Spleen (tissue), 11 donors: Measurements from ENCODE around the gene C9orf153. TPM values are rescaled to one million over a fixed set of nuclear protein-coding genes. Genes with fewer than 3 reads are reported as not detected.

ENCODE experiments used
- DNase-seq: peaks from one replicate; pipeline ENCODE4 v3.0.0-alpha.2; 2020
- H3K27ac ChIP-seq, 8 donors: fragments of 200-600 bp; sonication (generic) in 7 of 8; 1 replicate in 4 of 8; 2 replicates in 4 of 8; pipeline versions ENCODE4 v1.5.0 to v1.8.0; 2016 to 2021; ENCODE audit warnings: inconsistent platforms in 4 of 8, mild to moderate bottlenecking in 4 of 8, moderate library complexity in 1 of 8
- H3K27me3 ChIP-seq, 7 donors: fragments of 200-600 bp; sonication (generic) in 6 of 7; replicated peaks in 1 of 7; 1 replicate in 4 of 7; 2 replicates in 3 of 7; pipeline versions ENCODE4 v1.5.0 to v1.8.0; 2016 to 2021; ENCODE audit warnings: inconsistent platforms in 3 of 7, mild to moderate bottlenecking in 1 of 7
- H3K36me3 ChIP-seq, 6 donors: fragments of 200-600 bp; sonication (generic) in 5 of 6; 1 replicate in 4 of 6; 2 replicates in 2 of 6; pipeline versions ENCODE4 v1.5.0 to v1.8.0; 2016 to 2021; ENCODE audit warnings: inconsistent platforms in 2 of 6
- H3K4me1 ChIP-seq, 6 donors: fragments of 200-600 bp; sonication (generic) in 5 of 6; 1 replicate in 3 of 6; 2 replicates in 3 of 6; pipeline versions ENCODE4 v1.5.0 to v1.8.0; 2016 to 2021; ENCODE audit warnings: inconsistent platforms in 3 of 6
- H3K4me3 ChIP-seq, 8 donors: fragments of 200-600 bp; sonication (generic) in 7 of 8; 1 replicate in 4 of 8; 2 replicates in 4 of 8; pipeline versions ENCODE4 v1.5.0 to v1.8.0; 2016 to 2021; ENCODE audit warnings: inconsistent platforms in 4 of 8, mild to moderate bottlenecking in 4 of 8, moderate library complexity in 2 of 8
- H3K9me3 ChIP-seq, 8 donors: fragments of 200-600 bp; sonication (generic) in 7 of 8; 1 replicate in 4 of 8; 2 replicates in 4 of 8; pipeline versions ENCODE4 v1.5.0 to v1.8.0; 2016 to 2021; ENCODE audit warnings: inconsistent platforms in 4 of 8
- POLR2A ChIP-seq, 3 donors: fragments of 450-650 bp; IDR thresholded peaks; one replicate each; pipeline ENCODE4 v1.5.1; 2017; ENCODE audit warnings: antibody characterized with exemption in 3 of 3, mild to moderate bottlenecking in 1 of 3
- POLR2AphosphoS5 ChIP-seq, 3 donors: sonication (generic); formaldehyde crosslinking; IDR thresholded peaks; one replicate each; pipeline ENCODE4 v1.5.1; 2017; ENCODE audit warnings: antibody characterized with exemption in 3 of 3
- WGBS, 5 donors: extraction: QIAGEN DNeasy Blood & Tissue Kit in 3 of 5; methylation state at CpG; one replicate each; pipeline versions ENCODE4 v1.1.5 to v1.1.7; 2013 to 2018; 5-methylcytosine and 5-hydroxymethylcytosine counted together
- intact Hi-C: fragments of 100-400 bp; cut with DNase I; formaldehyde crosslinking; loops from one replicate; pipeline ENCODE4 v1.15.0; 2023; ENCODE audit warnings: low total_unique reads
- polyA plus RNA-seq, 3 donors: library from polyadenylated mRNA; stranded (reverse); fragments of 200-250 nt; gene quantifications; one replicate each; pipeline ENCODE4 v1.2.1, GENCODE V29; 2013
- total RNA-seq, 7 donors: library from RNA; depleted of rRNA in 3 of 7; stranded (reverse); fragments of >200 nt in 3 of 7; fragmentation: NEBNext Ultra II Directional in 4 of 7; extraction: Animal tissue kit (Norgen Biotek cat#: 25700) in 4 of 7; gene quantifications; one replicate each; pipeline versions ENCODE4 v1.1.0 to v1.2.1, GENCODE V29; 2016 to 2021
- TF ChIP-seq, protein P1 (sequence below), 11 experiments: fragments of 200-600 bp in 7 of 11; fragments of 450-650 bp in 4 of 11; sonication (generic) in 4 of 11; IDR thresholded peaks in 8 of 11; conservative IDR thresholded peaks in 3 of 11; 1 replicate in 7 of 11; 2 replicates in 4 of 11; pipeline versions ENCODE4 v1.4.0 to v1.8.0; 2016 to 2021; ENCODE audit warnings: antibody characterized with exemption in 11 of 11, inconsistent platforms in 4 of 11, mild to moderate bottlenecking in 1 of 11
- donor health status: healthy with polysubstance abuse.
- donor health status: DM: no; HTN: no; CAD: no; lungs with moderate emphysema.
- donor health status: DM: no; HTN: no; CAD: no.
- donor health status: Bipolar disorder and iron deficiency.
- donor health status: healthy.
- donor health status: DM: no; HTN: no; CAD: no.
- donor health status: DM: yes; HTN: yes; CAD: no.

Gene C9orf153
- total and polyA plus RNA-seq, 10 donors, result 0.13 to 1.9 (median 0.43) TPM

DNA sequence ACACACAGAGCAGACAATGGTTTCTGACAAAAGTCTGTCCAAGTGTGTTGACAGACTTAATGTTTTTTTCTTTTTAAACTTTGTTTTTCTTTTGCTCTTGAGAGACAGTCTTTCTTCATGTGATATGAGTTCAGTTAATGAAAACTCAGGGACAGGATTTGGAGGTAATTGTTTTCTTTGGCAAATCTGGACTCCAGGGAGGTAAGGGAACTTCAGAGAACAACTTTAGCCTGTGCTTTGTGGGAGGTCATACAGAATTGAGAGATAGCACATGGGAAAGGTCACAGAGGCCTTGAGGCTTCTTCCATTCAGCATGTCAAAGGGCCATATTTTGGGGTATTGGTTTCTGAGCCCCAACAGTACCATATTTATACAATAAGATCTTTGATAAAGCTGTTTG is 9.3 kb downstream of the C9orf153 start:
- intact Hi-C loops, result no loop called here
- no peaks in the 10 kb centered on the region for H3K4me1 ChIP-seq
- H3K36me3 ChIP-seq, result no peaks in the 10 kb centered on the region
- H3K27me3 ChIP-seq, result no peaks in the 10 kb centered on the region
- TF ChIP-seq POLR2AphosphoS5 (IDR thresholded peaks at IDR 0.05) (no peak), POLR2A (IDR thresholded peaks at IDR 0.05) (no peak)
- TF ChIP-seq, protein P1, sequence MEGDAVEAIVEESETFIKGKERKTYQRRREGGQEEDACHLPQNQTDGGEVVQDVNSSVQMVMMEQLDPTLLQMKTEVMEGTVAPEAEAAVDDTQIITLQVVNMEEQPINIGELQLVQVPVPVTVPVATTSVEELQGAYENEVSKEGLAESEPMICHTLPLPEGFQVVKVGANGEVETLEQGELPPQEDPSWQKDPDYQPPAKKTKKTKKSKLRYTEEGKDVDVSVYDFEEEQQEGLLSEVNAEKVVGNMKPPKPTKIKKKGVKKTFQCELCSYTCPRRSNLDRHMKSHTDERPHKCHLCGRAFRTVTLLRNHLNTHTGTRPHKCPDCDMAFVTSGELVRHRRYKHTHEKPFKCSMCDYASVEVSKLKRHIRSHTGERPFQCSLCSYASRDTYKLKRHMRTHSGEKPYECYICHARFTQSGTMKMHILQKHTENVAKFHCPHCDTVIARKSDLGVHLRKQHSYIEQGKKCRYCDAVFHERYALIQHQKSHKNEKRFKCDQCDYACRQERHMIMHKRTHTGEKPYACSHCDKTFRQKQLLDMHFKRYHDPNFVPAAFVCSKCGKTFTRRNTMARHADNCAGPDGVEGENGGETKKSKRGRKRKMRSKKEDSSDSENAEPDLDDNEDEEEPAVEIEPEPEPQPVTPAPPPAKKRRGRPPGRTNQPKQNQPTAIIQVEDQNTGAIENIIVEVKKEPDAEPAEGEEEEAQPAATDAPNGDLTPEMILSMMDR (IDR thresholded peaks at IDR 0.05 in 8 of 11, conservative IDR thresholded peaks at IDR 0.05 in 3 of 11), result no peak
- H3K4me3 ChIP-seq, result no peak overlapping the region
- peaks cover 7 to 28% (median 21%) of the 10 kb centered on the region in 8 donors for H3K9me3 ChIP-seq
- DNase-seq, result no peak
- H3K27ac ChIP-seq, result no peak overlapping the region

DNA sequence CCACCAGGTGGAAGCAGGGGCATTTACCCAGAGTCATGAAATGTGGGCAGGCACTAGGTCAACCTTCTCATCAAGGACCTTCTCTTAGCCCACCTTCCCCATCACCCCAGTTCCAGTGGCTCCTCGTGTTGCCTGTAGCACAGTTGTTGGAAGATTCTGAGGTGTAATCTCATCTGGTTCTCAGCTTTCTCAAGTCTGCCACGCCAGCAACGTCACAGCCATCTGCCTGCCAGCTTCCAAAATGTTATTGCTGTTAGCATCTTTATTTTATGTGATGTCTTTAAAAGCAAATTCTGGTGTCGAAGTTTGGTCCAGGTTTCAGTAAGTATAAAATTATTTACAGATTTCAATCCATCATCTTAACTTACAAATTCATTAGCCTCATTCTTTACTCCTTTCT is 10.7 kb downstream of the C9orf153 start:
- WGBS, 5 donors, result 85 to 95% (median 88%) methylated on average over 4 of the region's 4 CpGs
- intact Hi-C loops, result no loop called here

DNA sequence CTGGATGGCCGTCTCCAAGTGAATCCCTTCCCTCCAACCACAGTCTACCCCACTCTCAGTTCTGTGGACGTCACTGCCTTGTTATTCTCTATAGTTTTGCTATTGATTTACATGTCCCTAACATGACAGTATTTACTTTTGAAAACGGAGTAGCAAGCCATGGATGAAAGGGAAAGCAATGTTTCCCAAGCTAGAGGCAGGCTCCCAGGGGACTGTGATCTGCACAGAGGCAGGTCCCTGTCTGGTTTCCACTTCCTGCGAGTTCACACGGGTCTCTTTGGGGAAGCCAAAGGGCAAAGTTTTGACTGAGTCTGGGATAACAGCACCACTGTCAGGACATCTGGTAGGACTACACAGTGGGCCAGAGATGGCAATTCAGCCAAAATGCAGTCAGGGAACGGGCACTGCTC is 12.7 kb downstream of the C9orf153 start:
- no peaks in the 10 kb centered on the region for H3K27me3 ChIP-seq
- intact Hi-C loops, result no loop called here
- no peak overlapping the region for H3K27ac ChIP-seq
- H3K4me1 ChIP-seq, result peaks cover 0 to 8% (median 0%) of the 10 kb centered on the region in 6 donors
- WGBS, 5 donors, result 50 to 59% (median 55%) methylated on average over 6 of the region's 6 CpGs
- TF ChIP-seq, protein P1 (IDR thresholded peaks at IDR 0.05 in 8 of 11, conservative IDR thresholded peaks at IDR 0.05 in 3 of 11), result no peak
- TF ChIP-seq POLR2A (IDR thresholded peaks at IDR 0.05) (no peak), POLR2AphosphoS5 (IDR thresholded peaks at IDR 0.05) (no peak)
- peaks cover 0 to 1% (median 0%) of the 10 kb centered on the region in 8 donors for H3K9me3 ChIP-seq
- no peaks in the 10 kb centered on the region for H3K36me3 ChIP-seq
- no peak overlapping the region for H3K4me3 ChIP-seq
- no peak for DNase-seq

More for the DNA sequence above, 10.7 kb downstream of the C9orf153 start:
- TF ChIP-seq, protein P1 (IDR thresholded peaks at IDR 0.05 in 8 of 11, conservative IDR thresholded peaks at IDR 0.05 in 3 of 11), result no peak
- TF ChIP-seq POLR2AphosphoS5 (IDR thresholded peaks at IDR 0.05), result no peak
- TF ChIP-seq POLR2A (IDR thresholded peaks at IDR 0.05), result no peak
- no peak overlapping the region for H3K4me3 ChIP-seq
- H3K27me3 ChIP-seq, result no peaks in the 10 kb centered on the region
- DNase-seq, result no peak
- peaks cover 7 to 21% (median 18%) of the 10 kb centered on the region in 8 donors for H3K9me3 ChIP-seq
- no peaks in the 10 kb centered on the region for H3K36me3 ChIP-seq
- no peaks in the 10 kb centered on the region for H3K4me1 ChIP-seq
- H3K27ac ChIP-seq, result no peak overlapping the region

DNA sequence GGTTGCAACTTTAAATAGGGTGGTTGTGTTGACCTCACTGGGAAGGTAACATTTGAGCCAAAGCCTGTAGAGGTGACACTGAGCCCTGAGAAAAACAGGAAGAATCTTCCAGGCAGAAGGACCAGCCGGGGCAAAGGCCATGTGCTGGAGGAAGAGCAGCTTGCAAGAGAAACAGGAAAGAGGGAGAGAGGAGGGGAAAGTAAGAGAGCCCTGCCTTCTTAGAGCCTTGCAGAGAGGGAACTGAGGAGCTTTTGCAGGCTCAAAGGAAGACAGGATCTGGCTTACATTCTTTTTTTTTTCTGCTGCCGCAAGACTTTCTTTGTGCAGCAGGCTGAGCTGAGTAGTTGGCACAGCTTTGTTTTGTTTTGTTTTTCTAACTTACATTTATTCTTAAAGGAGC is 17.4 kb downstream of the C9orf153 start:
- Histone ChIP-seq H3K9me3 (no peaks in the 10 kb centered on the region), H3K4me1 (peaks cover 0 to 8% (median 0%) of the 10 kb centered on the region in 6 donors), H3K36me3 (no peaks in the 10 kb centered on the region), H3K27me3 (no peaks in the 10 kb centered on the region), H3K4me3 (no peak overlapping the region), H3K27ac (no peak overlapping the region)
- no peak for DNase-seq
- intact Hi-C loops, result no loop called here
- TF ChIP-seq, protein P1 (IDR thresholded peaks at IDR 0.05 in 8 of 11, conservative IDR thresholded peaks at IDR 0.05 in 3 of 11), result no peak
- TF ChIP-seq POLR2AphosphoS5 (IDR thresholded peaks at IDR 0.05) (no peak), POLR2A (IDR thresholded peaks at IDR 0.05) (no peak)
- WGBS, 5 donors, result 15 to 43% (median 28%) methylated on average over 2 of the region's 2 CpGs
